Stimulated activated naive CD8-positive, alpha-beta T cell treated with anti-CD3 and anti-CD28 coated beads, Interleukin-15, Interleukin-2, amounts not matched to agents 100 U/mL and 50 U/mL, for 24 hours (primary cell): ENCODE data around the gene ARHGAP28.

Experiments used
- ATAC-seq: fragments of 150-1000 bp; cut with Tn5 transposase; one replicate; pipeline ENCODE4 v1.10.0; 2021
- DNase-seq: peaks from one replicate; pipeline ENCODE4 v3.0.0; 2021

ARHGAP28 gene

GRCh38 chr18:6732952-6733351 lies 3.4 kb downstream of the ARHGAP28 start:
- ATAC-seq (no peak), DNase-seq (no peak)

GRCh38 chr18:6733758-6734157 lies 4.2 kb downstream of the ARHGAP28 start:
- DNase-seq (no peak), ATAC-seq (no peak)

- no peak for DNase-seq
- ATAC-seq: no peak
These were observed 5.4 kb downstream of the ARHGAP28 start for GRCh38 chr18:6734726-6735430.

GRCh38 chr18:6737833-6738232 lies 8.3 kb downstream of the ARHGAP28 start:
- DNase-seq (no peak), ATAC-seq (no peak)

- ATAC-seq: no peak
These were observed 9.1 kb downstream of the ARHGAP28 start for GRCh38 chr18:6738622-6739021.

GRCh38 chr18:6741232-6741663 lies 11.7 kb downstream of the ARHGAP28 start:
- DNase-seq (no peak), ATAC-seq (no peak)

More at GRCh38 chr18:6738622-6739021, 9.1 kb downstream of the ARHGAP28 start:
- no peak for DNase-seq

- ATAC-seq: no peak
- DNase-seq: no peak
These were observed 12.3 kb downstream of the ARHGAP28 start for GRCh38 chr18:6741786-6742185.

GRCh38 chr18:6743999-6744398 lies 14.5 kb downstream of the ARHGAP28 start:
- DNase-seq (no peak), ATAC-seq (no peak)

- no peak for DNase-seq
- no peak for ATAC-seq
These were observed 15.4 kb downstream of the ARHGAP28 start for GRCh38 chr18:6744816-6745455.

GRCh38 chr18:6745504-6746031 lies 16.1 kb downstream of the ARHGAP28 start:
- no peak for DNase-seq
- ATAC-seq: no peak

GRCh38 chr18:6746386-6746960 lies 17.0 kb downstream of the ARHGAP28 start:
- ATAC-seq: no peak
- no peak for DNase-seq

GRCh38 chr18:6747646-6748045 lies 18.1 kb downstream of the ARHGAP28 start:
- ATAC-seq: no peak
- no peak for DNase-seq

GRCh38 chr18:6748241-6748640 lies 18.7 kb downstream of the ARHGAP28 start:
- ATAC-seq: no peak

GRCh38 chr18:6750411-6750810 lies 20.9 kb downstream of the ARHGAP28 start:
- no peak for DNase-seq
- no peak for ATAC-seq

More at GRCh38 chr18:6748241-6748640, 18.7 kb downstream of the ARHGAP28 start:
- no peak for DNase-seq

GRCh38 chr18:6751222-6751621 lies 21.7 kb downstream of the ARHGAP28 start:
- DNase-seq: no peak
- ATAC-seq: no peak

- ATAC-seq: no peak
- DNase-seq: no peak
These were observed 22.8 kb downstream of the ARHGAP28 start for GRCh38 chr18:6752202-6752860.

GRCh38 chr18:6755107-6755506 lies 25.6 kb downstream of the ARHGAP28 start:
- no peak for DNase-seq
- no peak for ATAC-seq

- DNase-seq (no peak), ATAC-seq (no peak)
These were observed 28.4 kb downstream of the ARHGAP28 start for GRCh38 chr18:6757931-6758330.

GRCh38 chr18:6759579-6759978 lies 30.1 kb downstream of the ARHGAP28 start:
- ATAC-seq: no peak
- no peak for DNase-seq

- ATAC-seq (no peak), DNase-seq (no peak)
These were observed 34.0 kb downstream of the ARHGAP28 start for GRCh38 chr18:6763524-6763923.

- ATAC-seq (no peak), DNase-seq (no peak)
These were observed 34.9 kb downstream of the ARHGAP28 start for GRCh38 chr18:6764382-6764781.

GRCh38 chr18:6773777-6774176 lies 44.3 kb downstream of the ARHGAP28 start:
- ATAC-seq (no peak), DNase-seq (no peak)

GRCh38 chr18:6775237-6775636 lies 45.7 kb downstream of the ARHGAP28 start:
- DNase-seq (no peak), ATAC-seq (no peak)
